Osteoblast (primary cell): Measurements from ENCODE around the gene ACOT12. TPM values are rescaled to one million over a fixed set of nuclear protein-coding genes. Genes with fewer than 3 reads are reported as not detected.

Experiments
- DNase-seq: peaks from one replicate; pipeline ENCODE4 v3.0.0; 2011; ENCODE audit warnings: low spot score, mixed read lengths; ENCODE audit not compliant: insufficient read length; ENCODE audit errors: missing footprints
- H2AFZ ChIP-seq: 2 replicates; pipeline ENCODE4 v1.6.0; 2011; ENCODE audit warnings: mild to moderate bottlenecking, low read length
- H3K27ac ChIP-seq: 2 replicates; pipeline ENCODE4 v1.5.1; 2011; ENCODE audit warnings: mild to moderate bottlenecking, low read depth, low read length, moderate library complexity
- H3K27me3 ChIP-seq: 2 replicates; pipeline ENCODE4 v1.6.0; 2012; ENCODE audit warnings: mild to moderate bottlenecking, control low read depth, inconsistent platforms, low read length, moderate library complexity; ENCODE audit not compliant: insufficient read depth
- H3K36me3 ChIP-seq: 2 replicates; pipeline ENCODE4 v1.5.1; 2011; ENCODE audit warnings: mild to moderate bottlenecking, low read length, control low read depth, moderate library complexity; ENCODE audit not compliant: insufficient read depth
- H3K4me1 ChIP-seq: 2 replicates; pipeline ENCODE4 v1.5.1; 2011; ENCODE audit warnings: mild to moderate bottlenecking, low read length, control low read depth, moderate library complexity; ENCODE audit not compliant: insufficient read depth
- H3K4me2 ChIP-seq: 2 replicates; pipeline ENCODE4 v1.6.0; 2011; ENCODE audit warnings: mild to moderate bottlenecking, low read length; ENCODE audit not compliant: insufficient read depth
- H3K4me3 ChIP-seq: fragments of 200-600 bp; sonication (generic); 3 replicates; pipeline ENCODE4 v1.5.1; 2012; ENCODE audit warnings: mild to moderate bottlenecking, low read length, inconsistent platforms; ENCODE audit not compliant: insufficient read depth
- H3K79me2 ChIP-seq: 2 replicates; pipeline ENCODE4 v1.6.0; 2012; ENCODE audit warnings: mild to moderate bottlenecking, low read length, control low read depth, inconsistent platforms; ENCODE audit not compliant: insufficient read depth
- H3K9me3 ChIP-seq: 2 replicates; pipeline ENCODE4 v1.5.1; 2011; ENCODE audit warnings: low read depth, low read length, control low read depth
- H4K20me1 ChIP-seq: 2 replicates; pipeline ENCODE4 v1.6.0; 2012; ENCODE audit warnings: mild to moderate bottlenecking, low read length, control low read depth; ENCODE audit not compliant: insufficient read depth
- total RNA-seq: library from RNA; depleted of rRNA; stranded (reverse); fragments of >200 nt; gene quantifications from 2 replicates; pipeline ENCODE4 v1.2.3, GENCODE V29; 2012
- TF ChIP-seq, protein P1 (sequence below): IDR thresholded peaks from 2 replicates; pipeline ENCODE4 v1.5.1; 2011; ENCODE audit warnings: mild to moderate bottlenecking, low read depth, low read length, moderate library complexity; ENCODE audit errors: extremely low read depth

The ACOT12 gene
- total RNA-seq, 1 donor, result not detected

DNA sequence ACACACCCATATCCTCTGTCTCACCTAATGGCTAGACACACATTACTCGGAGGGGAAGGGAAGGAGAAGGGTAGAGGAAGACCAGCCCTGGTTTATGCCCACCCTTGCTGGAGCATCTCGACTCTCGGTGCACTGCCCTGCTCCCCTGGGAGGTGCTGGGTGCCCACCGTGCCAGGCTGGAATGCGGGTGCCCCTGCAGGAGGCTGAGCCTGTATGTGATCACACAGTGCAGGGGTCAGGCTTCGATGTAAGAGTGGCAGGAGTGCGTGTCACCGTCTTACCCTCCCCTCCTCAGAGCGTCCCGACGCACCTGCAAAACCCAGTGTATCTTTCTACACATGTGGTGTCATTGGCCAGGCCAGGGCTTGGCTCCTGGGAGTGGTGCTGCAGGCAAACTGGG is 7.3 kb upstream of the ACOT12 start:
- H4K20me1 ChIP-seq, result no peaks in the 10 kb centered on the region
- no peak overlapping the region for H3K4me3 ChIP-seq
- H3K4me2 ChIP-seq, result no peak overlapping the region
- H3K27ac ChIP-seq, result no peak overlapping the region
- no peaks in the 10 kb centered on the region for H3K27me3 ChIP-seq
- no peak for DNase-seq
- no peaks in the 10 kb centered on the region for H3K36me3 ChIP-seq
- H3K4me1 ChIP-seq, result no peaks in the 10 kb centered on the region
- TF ChIP-seq, protein P1, sequence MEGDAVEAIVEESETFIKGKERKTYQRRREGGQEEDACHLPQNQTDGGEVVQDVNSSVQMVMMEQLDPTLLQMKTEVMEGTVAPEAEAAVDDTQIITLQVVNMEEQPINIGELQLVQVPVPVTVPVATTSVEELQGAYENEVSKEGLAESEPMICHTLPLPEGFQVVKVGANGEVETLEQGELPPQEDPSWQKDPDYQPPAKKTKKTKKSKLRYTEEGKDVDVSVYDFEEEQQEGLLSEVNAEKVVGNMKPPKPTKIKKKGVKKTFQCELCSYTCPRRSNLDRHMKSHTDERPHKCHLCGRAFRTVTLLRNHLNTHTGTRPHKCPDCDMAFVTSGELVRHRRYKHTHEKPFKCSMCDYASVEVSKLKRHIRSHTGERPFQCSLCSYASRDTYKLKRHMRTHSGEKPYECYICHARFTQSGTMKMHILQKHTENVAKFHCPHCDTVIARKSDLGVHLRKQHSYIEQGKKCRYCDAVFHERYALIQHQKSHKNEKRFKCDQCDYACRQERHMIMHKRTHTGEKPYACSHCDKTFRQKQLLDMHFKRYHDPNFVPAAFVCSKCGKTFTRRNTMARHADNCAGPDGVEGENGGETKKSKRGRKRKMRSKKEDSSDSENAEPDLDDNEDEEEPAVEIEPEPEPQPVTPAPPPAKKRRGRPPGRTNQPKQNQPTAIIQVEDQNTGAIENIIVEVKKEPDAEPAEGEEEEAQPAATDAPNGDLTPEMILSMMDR, result no peak
- no peaks in the 10 kb centered on the region for H3K79me2 ChIP-seq
- H3K9me3 ChIP-seq, result no peaks in the 10 kb centered on the region
- H2AFZ ChIP-seq, result no peak overlapping the region

- no peaks in the 10 kb centered on the region for H4K20me1 ChIP-seq
- H2AFZ ChIP-seq, result no peak overlapping the region
- no peak overlapping the region for H3K4me2 ChIP-seq
- H3K9me3 ChIP-seq, result no peaks in the 10 kb centered on the region
- TF ChIP-seq, protein P1, result no peak
- no peaks in the 10 kb centered on the region for H3K4me1 ChIP-seq
- H3K27me3 ChIP-seq, result no peaks in the 10 kb centered on the region
- H3K4me3 ChIP-seq, result no peak overlapping the region
- H3K36me3 ChIP-seq, result no peaks in the 10 kb centered on the region
- DNase-seq, result no peak
- no peaks in the 10 kb centered on the region for H3K79me2 ChIP-seq
- H3K27ac ChIP-seq, result no peak overlapping the region
Measured at GRCh38 chr5:81400375-81400774, 6.4 kb upstream of the ACOT12 start.

DNA sequence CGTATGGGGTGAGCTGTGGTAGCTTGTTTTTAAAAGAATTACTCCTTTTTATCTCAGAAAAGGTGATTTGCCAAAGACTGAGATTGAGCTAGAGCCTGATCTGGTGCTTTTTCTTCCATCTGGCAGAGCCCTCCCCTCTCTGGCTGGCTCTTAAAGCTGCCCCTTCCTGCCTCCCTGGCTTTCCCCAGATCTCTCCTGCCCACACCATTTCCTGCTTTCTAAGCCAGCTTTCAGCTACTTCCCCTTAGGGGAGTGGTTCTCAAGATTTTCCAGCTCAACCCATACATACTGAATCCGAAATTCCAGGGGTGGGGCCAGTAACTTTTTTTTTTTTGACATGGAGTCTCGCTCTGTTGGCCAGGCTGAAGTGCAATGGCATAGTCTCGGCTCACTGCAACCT is 4.8 kb upstream of the ACOT12 start:
- Histone ChIP-seq H3K27ac (no peak overlapping the region), H3K36me3 (no peaks in the 10 kb centered on the region), H3K9me3 (no peaks in the 10 kb centered on the region), H3K79me2 (no peaks in the 10 kb centered on the region), H2AFZ (no peak overlapping the region), H3K4me3 (no peak overlapping the region), H4K20me1 (no peaks in the 10 kb centered on the region), H3K27me3 (no peaks in the 10 kb centered on the region), H3K4me2 (no peak overlapping the region), H3K4me1 (peaks cover 3% of the 10 kb centered on the region)
- DNase-seq, result no peak
- TF ChIP-seq, protein P1, result no peak

GRCh38 chr5:81397176-81397575 is 3.2 kb upstream of the ACOT12 start:
- no peaks in the 10 kb centered on the region for H3K27me3 ChIP-seq
- no peaks in the 10 kb centered on the region for H3K36me3 ChIP-seq
- H3K4me2 ChIP-seq, result no peak overlapping the region
- no peak overlapping the region for H2AFZ ChIP-seq
- TF ChIP-seq, protein P1, result no peak
- no peaks in the 10 kb centered on the region for H4K20me1 ChIP-seq
- H3K79me2 ChIP-seq, result no peaks in the 10 kb centered on the region
- no peak overlapping the region for H3K4me3 ChIP-seq
- H3K9me3 ChIP-seq, result no peaks in the 10 kb centered on the region
- H3K4me1 ChIP-seq, result peaks cover 3% of the 10 kb centered on the region
- H3K27ac ChIP-seq, result no peak overlapping the region
- peak; percentile 73 for DNase-seq
